Measurements from ENCODE around the gene LIX1.

LIX1 gene

DNA sequence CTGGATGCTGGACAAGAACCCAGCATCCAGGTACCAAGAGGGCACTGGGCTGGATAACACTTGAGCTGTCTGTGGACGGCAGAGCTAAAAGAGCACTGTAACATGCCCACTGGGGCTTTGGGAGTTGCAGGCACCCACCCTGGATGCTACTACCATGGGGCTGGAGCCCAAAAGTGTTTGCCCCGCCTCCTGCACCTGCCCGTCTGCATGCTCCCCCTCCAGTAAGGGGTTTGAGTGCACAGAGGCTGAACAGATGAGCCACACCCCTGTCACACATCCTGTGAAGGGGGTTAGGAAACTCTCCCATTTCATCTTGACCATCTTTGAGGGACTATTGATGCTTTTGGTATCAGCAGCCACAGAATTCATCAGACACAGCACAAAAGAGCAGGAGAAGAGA lies 69.0 kb downstream of the LIX1 start:
- DNase-seq = no peak

DNA sequence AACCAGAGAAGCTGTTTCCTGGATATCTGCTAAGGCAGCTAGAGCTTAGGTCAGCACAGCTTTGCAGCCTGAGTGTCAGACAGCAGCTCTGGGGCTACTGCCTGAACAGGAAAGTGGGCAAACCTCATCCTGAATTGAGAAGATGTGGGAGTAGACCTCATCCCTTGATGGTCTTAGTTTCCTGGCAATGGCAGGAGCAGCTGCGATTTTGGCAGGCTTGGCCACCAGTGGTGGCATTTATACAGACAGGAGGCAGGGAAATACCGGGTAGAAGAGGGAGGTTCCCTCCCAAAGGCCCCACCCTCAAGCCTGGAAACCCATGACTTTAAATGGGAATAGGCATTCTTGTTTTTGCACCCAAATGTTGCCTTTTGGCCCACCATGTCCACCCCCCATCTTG lies 69.7 kb downstream of the LIX1 start:
- DNase-seq = no peak

DNA sequence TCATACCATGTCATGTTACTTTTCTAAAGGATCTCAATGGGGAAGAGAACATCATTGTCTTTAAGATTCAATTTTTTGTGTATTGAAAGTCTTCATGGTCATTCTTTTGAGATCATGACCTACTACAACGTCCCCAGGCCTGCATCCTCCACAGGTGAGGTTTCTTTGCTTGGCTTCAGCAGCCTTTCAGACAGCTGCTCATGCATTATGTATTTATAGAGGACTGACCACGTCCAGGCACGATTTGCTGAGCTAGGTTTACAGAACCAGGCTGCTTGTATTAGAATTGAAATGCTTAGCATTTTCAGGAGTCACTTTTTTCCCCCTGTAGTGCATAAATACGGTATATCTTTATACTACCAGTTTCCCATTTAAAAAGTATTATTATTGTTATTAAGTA lies 70.4 kb downstream of the LIX1 start:
- DNase-seq = no peak

DNA sequence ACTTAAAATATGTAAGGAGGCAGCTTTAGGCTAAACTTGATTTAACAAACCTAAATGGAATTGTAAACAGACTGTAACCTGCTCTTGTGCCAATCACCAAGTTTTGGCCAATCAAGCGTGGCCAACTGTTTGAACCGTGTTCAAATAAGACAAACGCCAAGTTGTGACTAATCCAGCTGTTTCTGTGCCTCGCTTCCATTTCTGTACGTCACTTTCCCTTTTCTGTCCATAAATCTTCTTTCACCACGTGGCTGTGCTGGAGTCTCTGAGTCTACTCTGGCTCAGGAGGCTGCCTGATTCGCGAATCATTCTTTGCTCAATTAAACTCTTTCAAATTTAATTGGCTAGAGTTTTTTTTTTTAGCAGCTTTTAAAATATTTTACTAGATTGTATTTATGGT lies 71.3 kb downstream of the LIX1 start:
- no peak for DNase-seq

DNA sequence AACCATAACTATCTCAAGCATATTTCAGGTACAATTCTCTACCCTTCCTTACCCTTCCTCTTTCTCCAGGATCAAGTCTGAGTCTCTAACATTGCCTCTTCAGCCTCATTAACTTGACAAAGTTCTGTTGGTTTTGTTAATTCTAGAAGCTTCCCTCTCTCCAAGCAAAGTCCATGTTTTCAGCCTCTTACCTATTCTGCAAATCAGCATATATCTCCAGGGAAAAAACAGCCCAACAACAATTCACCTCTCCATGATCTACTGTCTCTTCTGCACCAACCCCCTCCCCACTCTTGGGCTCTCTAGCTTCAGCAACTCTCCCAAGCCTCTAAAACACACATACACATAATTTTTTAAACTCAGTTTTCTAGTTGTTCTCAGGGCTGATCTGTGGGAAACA lies 72.2 kb downstream of the LIX1 start:
- DNase-seq = no peak

DNA sequence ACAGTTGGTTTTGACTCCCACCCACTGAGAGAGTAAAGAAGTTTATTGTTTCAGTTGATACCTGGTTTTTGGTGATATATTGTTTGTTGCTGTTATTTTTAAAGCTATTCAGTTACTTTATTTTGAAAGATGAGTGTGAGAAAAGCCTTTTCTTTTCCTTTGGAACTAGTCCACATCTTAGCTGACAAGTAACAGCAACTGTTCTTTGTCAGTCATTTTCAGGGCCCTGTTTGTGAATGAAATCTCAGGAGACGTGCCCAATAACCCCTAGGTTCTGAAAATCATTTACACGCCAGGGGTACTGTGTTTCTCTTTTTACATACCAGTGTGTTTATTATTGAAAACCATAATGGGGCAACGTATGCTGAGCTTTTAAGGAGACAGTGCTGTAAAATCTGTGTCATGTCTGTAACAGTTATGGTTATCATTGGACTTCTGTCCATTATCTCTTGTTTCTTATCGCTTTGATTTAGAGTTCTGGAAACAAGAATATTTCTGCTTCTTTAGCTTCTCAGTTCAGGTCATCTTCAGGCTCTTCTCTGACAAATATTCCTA lies 75.0 kb downstream of the LIX1 start:
- DNase-seq = no peak

DNA sequence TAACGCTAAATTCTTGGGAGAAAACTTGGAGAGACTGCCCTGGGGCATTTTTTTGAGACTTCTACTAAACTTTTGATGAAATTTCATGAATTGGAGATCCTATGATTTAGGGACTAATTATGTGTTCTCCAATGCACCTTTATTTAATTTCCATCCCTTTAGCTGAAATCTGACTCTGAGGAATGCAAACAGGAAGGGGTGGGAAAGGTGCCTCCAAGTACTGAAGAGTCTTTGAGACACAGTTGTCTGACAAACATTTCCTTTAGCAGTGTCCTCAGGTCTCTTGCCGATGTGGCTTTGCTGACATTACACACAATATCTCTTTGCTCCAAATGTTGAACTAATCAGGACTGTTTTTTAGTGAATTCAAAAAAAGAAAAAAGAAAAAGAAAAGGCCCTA lies 76.9 kb downstream of the LIX1 start:
- DNase-seq = no peak

DNA sequence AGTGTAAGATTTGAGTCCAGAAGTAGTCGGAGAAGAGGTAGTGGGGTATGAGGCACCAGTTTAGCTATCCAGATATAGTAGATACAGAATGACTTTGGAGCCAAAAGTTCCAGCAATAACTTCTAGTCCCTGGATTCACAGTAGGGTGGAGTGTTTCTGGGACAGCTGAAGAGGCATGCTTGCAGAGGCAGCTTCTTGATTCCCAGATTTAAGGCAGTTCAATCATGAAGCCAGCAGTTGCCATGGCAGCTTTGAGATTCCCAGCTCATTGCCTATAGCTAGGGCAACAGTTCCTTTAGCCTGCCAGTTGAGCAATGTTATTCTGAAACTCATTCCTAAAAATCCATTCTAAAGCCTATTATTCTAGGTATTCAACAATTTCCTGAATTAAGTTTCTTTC lies 79.2 kb downstream of the LIX1 start:
- DNase-seq = no peak

DNA sequence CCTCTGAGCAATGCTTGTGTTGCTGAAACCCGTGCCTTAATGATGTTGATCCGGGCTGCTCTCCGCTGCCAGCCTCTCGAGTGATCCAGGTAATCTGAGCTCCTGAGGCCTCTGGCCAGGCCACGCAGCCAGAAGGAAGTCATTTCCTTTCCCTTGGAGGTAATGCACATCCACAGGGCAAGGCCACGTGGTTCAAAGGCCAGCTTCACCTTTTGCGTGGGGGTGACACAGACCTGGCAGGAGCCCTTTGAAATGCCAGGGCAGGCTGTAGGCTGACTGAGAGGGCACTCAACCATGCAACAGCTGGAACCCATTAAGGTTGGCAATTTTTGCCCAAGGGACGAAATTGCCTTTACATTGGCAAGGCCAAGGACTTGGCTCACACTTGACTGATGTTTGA lies 80.4 kb downstream of the LIX1 start:
- no peak for DNase-seq

DNA sequence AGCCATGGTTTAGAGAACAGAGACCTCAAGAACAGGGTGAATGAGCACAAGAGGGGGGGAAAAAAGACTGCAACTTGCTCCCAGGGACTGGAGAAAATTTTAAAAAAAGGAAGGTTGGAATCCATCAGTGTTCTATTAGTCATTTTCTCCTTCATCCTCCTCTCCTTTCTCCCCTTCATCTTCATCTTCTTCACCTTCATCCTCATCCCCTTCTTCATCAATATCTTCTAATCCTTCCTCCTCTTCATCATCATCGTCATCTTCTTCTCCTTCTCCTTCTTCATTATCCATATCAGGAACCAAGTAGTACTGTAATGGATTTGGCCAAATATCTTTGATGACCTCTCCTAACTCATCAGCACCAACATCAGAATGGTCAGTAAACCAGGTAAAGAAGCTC lies 86.1 kb downstream of the LIX1 start:
- DNase-seq = no peak

DNA sequence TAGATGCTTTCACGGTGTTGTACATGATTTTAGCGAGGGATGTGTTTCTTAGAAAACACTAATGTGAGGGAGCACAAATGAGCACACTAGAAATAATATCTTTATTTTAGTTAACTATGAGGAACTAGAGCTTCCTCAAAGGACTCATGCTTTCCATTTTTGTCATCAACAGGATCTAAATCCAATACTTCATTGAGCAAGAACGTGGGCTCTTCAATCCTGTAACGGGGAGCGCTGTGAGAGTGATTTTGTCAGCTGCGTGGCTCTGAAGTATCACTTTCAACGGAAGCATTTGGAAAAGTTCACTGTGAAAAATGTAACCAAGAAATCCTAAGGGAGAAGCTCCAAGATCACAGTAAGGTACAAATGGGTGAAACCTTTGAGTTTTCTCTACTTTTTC lies 93.2 kb downstream of the LIX1 start:
- DNase-seq = no peak

DNA sequence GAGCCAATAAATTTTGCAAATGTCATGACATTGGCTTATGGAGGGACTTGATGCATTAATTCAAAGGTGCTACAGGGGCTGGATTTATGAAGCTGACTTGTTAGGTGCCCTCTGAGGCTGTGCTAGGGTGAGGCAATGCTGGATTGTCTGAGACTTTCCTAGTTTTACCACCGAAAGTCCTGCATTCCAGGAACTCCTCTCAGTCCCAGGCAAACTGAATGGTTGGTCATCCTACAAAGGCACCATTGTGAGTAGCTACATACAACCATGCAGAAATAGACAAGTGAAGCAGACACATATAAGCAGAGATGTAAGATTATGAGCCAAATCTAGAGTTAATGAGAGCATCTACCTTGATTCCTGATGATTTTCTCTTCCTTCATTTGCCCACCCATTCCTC lies 95.3 kb downstream of the LIX1 start:
- no peak for DNase-seq

DNA sequence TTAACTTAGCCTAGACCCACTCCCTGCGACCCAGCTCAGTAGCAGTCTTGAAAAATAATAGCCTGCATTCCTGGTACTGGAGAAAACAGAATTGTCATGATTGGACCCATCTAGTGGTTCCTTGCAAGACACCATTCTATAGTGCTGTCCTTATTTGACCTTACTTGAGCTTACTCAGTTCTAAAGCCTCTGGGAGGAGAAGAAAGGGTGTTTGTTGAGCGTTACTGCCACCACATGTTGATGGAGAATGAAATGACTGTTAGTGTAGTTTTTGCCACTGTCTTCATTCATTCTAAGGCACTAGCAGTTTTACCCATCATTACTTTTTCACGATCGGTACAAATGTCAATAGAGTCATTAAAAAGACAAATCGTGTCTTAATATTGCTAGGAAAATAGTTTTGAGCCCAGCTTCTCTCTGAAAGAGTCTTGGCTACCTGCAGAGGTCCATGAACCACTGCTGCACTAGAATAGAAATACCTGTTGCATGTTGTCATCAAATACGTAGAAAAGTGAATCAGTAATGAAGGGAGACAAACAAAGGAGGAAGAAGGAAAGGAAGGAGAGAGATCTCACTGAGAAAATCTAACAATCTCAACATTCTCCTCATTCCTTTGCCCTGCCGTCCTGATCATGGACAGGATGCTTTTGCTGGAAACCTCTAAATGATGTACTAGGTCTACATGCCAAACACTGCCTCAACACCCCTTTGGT lies 96.0 kb downstream of the LIX1 start:
- no peak for DNase-seq

DNA sequence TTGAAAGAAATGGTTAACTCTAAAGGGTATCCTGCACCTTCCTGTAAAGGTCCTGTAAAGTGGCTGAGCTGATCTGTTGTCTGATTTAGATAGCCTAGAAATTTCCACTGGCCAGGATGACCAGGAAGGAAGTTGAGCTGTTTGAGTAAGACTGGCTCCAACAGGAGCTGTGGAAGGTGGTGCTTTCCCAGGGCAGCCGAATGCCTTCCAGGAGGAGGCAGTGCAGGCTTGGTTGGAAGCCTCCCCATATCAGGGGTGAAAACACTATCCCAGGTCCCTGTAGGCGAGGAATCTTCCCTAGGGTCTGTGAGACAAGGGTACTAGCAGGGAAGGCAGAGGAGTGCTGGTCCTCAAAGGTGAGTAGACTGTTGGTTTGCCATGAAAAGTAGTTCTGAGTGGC lies 98.4 kb downstream of the LIX1 start:
- no peak for DNase-seq

DNA sequence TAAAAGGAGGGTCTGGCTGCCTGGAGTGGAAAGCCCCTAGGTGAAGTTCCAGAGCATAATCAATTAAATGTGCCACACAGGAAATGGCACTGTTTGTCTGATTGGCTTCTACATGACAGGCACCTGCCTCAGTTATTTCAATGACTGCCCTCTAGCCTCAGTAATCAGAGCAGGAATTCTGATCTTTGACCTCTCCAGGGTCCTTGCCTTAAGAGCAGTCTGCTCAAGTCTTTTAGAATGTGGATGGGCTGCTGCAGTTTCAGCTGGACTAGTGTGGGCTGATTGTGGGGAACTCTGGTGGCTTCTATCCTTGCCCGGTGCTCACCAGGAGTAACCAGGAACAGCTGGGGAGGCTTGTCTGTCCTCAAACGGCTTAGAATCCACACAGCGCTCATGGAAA lies 98.9 kb downstream of the LIX1 start:
- no peak for DNase-seq

DNA sequence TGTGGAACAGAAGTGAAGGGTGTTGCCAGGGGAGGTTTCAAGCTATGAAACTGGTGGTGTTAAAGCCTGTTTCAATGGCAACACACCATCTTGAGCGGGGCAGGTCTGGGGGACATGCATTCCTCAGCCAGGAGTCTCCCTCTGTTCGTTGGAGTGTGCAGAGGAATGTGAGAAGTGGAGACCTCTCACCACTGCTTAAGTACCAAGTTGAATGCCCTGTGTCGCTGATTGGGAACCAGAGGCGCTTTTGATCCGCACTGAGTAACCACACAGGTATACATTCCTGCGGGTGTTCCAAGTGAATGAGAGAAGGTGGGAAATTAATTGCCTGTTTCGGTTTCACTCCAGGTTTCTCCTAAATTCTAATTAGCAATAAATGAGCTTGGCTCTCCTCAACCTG lies 99.4 kb downstream of the LIX1 start:
- no peak for DNase-seq

All from stimulated activated CD4-positive, alpha-beta T cell treated with anti-CD3 and anti-CD28 coated beads, Interleukin-2, amount 100 ng/mL, for 48 hours (primary cell).